Neural progenitor cell (in vitro differentiated cells): ENCODE measurements around the gene PITX3.
"Not testable (repeated sequence)": the region's sequence is repeated elsewhere in the genome, so short reads cannot be mapped to it uniquely, and the experiment has no call there.

ENCODE experiments used
- EZH2 ChIP-seq: fragments of 200-600 bp; sonication (generic); IDR thresholded peaks from 2 replicates; pipeline ENCODE4 v1.6.1; 2017; ENCODE audit warnings: antibody characterized with exemption, mild to moderate bottlenecking, moderate library complexity
- EZH2phosphoT487 ChIP-seq: fragments of 200-600 bp; sonication (generic); IDR thresholded peaks from 2 replicates; pipeline ENCODE4 v1.6.1; 2017; ENCODE audit warnings: antibody characterized with exemption
- TF ChIP-seq, protein P1 (sequence below): fragments of 200-600 bp; sonication (generic); IDR thresholded peaks from 2 replicates; pipeline ENCODE4 v1.5.1; 2017; ENCODE audit warnings: antibody characterized with exemption, mild to moderate bottlenecking

DNA sequence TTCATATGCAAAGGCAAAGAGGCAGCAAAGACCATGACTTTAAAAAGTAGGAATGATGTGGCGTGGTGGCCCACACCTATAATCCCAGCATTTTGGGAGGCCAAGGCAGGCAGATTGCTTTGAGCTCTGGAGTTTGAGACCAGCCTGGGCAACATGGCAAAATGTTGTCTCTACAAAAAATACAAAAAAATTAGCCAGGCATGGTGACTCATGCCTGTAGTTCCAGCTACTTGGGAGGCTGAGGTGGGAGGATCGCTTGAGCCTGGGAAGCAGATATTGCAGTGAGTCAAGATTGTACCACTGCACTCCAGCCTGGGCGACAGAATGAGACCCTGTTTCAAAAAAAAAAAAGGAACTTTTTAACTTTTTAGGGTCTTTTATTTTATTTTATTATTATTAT is 11.2 kb upstream of the PITX3 start:
- TF ChIP-seq, protein P1, sequence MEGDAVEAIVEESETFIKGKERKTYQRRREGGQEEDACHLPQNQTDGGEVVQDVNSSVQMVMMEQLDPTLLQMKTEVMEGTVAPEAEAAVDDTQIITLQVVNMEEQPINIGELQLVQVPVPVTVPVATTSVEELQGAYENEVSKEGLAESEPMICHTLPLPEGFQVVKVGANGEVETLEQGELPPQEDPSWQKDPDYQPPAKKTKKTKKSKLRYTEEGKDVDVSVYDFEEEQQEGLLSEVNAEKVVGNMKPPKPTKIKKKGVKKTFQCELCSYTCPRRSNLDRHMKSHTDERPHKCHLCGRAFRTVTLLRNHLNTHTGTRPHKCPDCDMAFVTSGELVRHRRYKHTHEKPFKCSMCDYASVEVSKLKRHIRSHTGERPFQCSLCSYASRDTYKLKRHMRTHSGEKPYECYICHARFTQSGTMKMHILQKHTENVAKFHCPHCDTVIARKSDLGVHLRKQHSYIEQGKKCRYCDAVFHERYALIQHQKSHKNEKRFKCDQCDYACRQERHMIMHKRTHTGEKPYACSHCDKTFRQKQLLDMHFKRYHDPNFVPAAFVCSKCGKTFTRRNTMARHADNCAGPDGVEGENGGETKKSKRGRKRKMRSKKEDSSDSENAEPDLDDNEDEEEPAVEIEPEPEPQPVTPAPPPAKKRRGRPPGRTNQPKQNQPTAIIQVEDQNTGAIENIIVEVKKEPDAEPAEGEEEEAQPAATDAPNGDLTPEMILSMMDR = not testable (repeated sequence)
- TF ChIP-seq EZH2, EZH2phosphoT487: not testable (repeated sequence)
